KMS-11 (cell line): ENCODE data around the gene AKIP1.
A peak's percentile ranks its signal among the peaks of the same experiment; 100 is the strongest.

ENCODE experiments used
- H2AFZ ChIP-seq: fragments of 200-600 bp; sonication (generic); 2 replicates; pipeline ENCODE4 v1.6.1; 2016; ENCODE audit warnings: antibody characterized with exemption, mixed run types, low read depth
- H3K27ac ChIP-seq: fragments of 200-600 bp; sonication (generic); 2 replicates; pipeline ENCODE4 v1.6.1; 2016; ENCODE audit warnings: mild to moderate bottlenecking, mixed run types
- H3K27me3 ChIP-seq: fragments of 200-600 bp; sonication (generic); 2 replicates; pipeline ENCODE4 v1.6.1; 2017; ENCODE audit warnings: mild to moderate bottlenecking, low read depth, mixed run types, moderate library complexity; ENCODE audit not compliant: insufficient read depth
- H3K36me3 ChIP-seq: fragments of 200-600 bp; sonication (generic); 2 replicates; pipeline ENCODE4 v1.6.1; 2017; ENCODE audit warnings: mild to moderate bottlenecking, mixed run types; ENCODE audit not compliant: insufficient read depth
- H3K4me1 ChIP-seq: fragments of 200-600 bp; sonication (generic); 2 replicates; pipeline ENCODE4 v1.6.1; 2016; ENCODE audit warnings: mild to moderate bottlenecking, low read depth, mixed run types; ENCODE audit not compliant: poor library complexity, severe bottlenecking
- H3K4me2 ChIP-seq: fragments of 200-600 bp; sonication (generic); 2 replicates; pipeline ENCODE4 v1.7.0; 2016; ENCODE audit warnings: mild to moderate bottlenecking, mixed run types
- H3K4me3 ChIP-seq: fragments of 200-600 bp; sonication (generic); IDR thresholded peaks from 2 replicates; pipeline ENCODE4 v1.6.1; 2017; ENCODE audit warnings: low read depth, low read length, mixed read lengths; ENCODE audit not compliant: insufficient read depth
- H3K79me2 ChIP-seq: fragments of 200-600 bp; sonication (generic); 2 replicates; pipeline ENCODE4 v1.6.1; 2016; ENCODE audit warnings: low read depth, mixed run types; ENCODE audit not compliant: insufficient read depth
- H3K9ac ChIP-seq: fragments of 200-600 bp; sonication (generic); 2 replicates; pipeline ENCODE4 v1.6.1; 2016; ENCODE audit warnings: mild to moderate bottlenecking, mixed run types
- H4K20me1 ChIP-seq: fragments of 200-600 bp; sonication (generic); 2 replicates; pipeline ENCODE4 v1.6.1; 2016; ENCODE audit warnings: mild to moderate bottlenecking, mixed run types; ENCODE audit not compliant: insufficient read depth
- CTCF ChIP-seq: fragments of 200-600 bp; sonication (generic); conservative IDR thresholded peaks from 2 replicates; pipeline ENCODE4 v1.6.1; 2017; ENCODE audit warnings: low read depth, mild to moderate bottlenecking, antibody characterized with exemption, low read length, moderate library complexity, mixed read lengths

Gene AKIP1

GRCh38 chr11:8867931-8868631 lies 42.9 kb upstream of the AKIP1 start:
- H3K27me3 ChIP-seq = peaks cover 14% of the 10 kb centered on the region
- H3K9ac ChIP-seq = no peak overlapping the region
- TF ChIP-seq CTCF = no peak
- no peak overlapping the region for H3K4me2 ChIP-seq
- no peak overlapping the region for H3K27ac ChIP-seq
- H2AFZ ChIP-seq = no peak overlapping the region
- H3K79me2 ChIP-seq = no peaks in the 10 kb centered on the region
- H3K4me3 ChIP-seq = no peak overlapping the region
- H4K20me1 ChIP-seq = no peaks in the 10 kb centered on the region
- peaks cover 5% of the 10 kb centered on the region for H3K4me1 ChIP-seq
- H3K36me3 ChIP-seq = no peaks in the 10 kb centered on the region

GRCh38 chr11:8870411-8871170 lies 40.4 kb upstream of the AKIP1 start:
- no peak for TF ChIP-seq CTCF
- Histone ChIP-seq H3K79me2 (no peaks in the 10 kb centered on the region), H3K4me1 (peaks cover 5% of the 10 kb centered on the region), H4K20me1 (no peaks in the 10 kb centered on the region), H3K4me3 (no peak overlapping the region), H3K4me2 (peak overlapping the region; percentile 66), H3K9ac (peak overlapping the region; percentile 30; the same call in 1 of the 2 replicates), H3K27ac (no peak overlapping the region), H3K36me3 (no peaks in the 10 kb centered on the region), H3K27me3 (peaks cover 14% of the 10 kb centered on the region), H2AFZ (peak overlapping the region; percentile 79)

- peaks cover 14% of the 10 kb centered on the region for H3K27me3 ChIP-seq
- peaks cover 5% of the 10 kb centered on the region for H3K4me1 ChIP-seq
- H2AFZ ChIP-seq = peak overlapping the region; percentile 79
- H3K4me2 ChIP-seq = peak overlapping the region; percentile 66
- H3K27ac ChIP-seq = no peak overlapping the region
- no peak for TF ChIP-seq CTCF
- H3K36me3 ChIP-seq = no peaks in the 10 kb centered on the region
- no peak overlapping the region for H3K9ac ChIP-seq
- no peaks in the 10 kb centered on the region for H3K79me2 ChIP-seq
- H4K20me1 ChIP-seq = no peaks in the 10 kb centered on the region
- H3K4me3 ChIP-seq = no peak overlapping the region
These were observed 39.7 kb upstream of the AKIP1 start for GRCh38 chr11:8871171-8871775.

GRCh38 chr11:8871962-8872361 lies 39.0 kb upstream of the AKIP1 start:
- H3K27ac ChIP-seq = no peak overlapping the region
- no peak for TF ChIP-seq CTCF

More at GRCh38 chr11:8871962-8872361, 39.0 kb upstream of the AKIP1 start:
- H3K9ac ChIP-seq = no peak overlapping the region
- no peak overlapping the region for H3K4me3 ChIP-seq
- peaks cover 5% of the 10 kb centered on the region for H3K4me1 ChIP-seq
- H3K4me2 ChIP-seq = no peak overlapping the region
- H3K36me3 ChIP-seq = no peaks in the 10 kb centered on the region
- no peak overlapping the region for H2AFZ ChIP-seq
- H3K79me2 ChIP-seq = no peaks in the 10 kb centered on the region
- peaks cover 14% of the 10 kb centered on the region for H3K27me3 ChIP-seq
- no peaks in the 10 kb centered on the region for H4K20me1 ChIP-seq
